GM12891 (cell line): ENCODE data around the gene KIZ.

Experiments used
- PAX5 ChIP-seq: IDR thresholded peaks from 2 replicates; pipeline ENCODE4 v1.6.1; 2011; ENCODE audit warnings: low read length, moderate library complexity, mild to moderate bottlenecking; ENCODE audit not compliant: insufficient read depth, severe bottlenecking
- POLR2A ChIP-seq: IDR thresholded peaks from 2 replicates; pipeline ENCODE4 v1.6.1; 2011; ENCODE audit warnings: low read depth, low read length, control low read depth
- POLR2AphosphoS5 ChIP-seq: IDR thresholded peaks from 2 replicates; pipeline ENCODE4 v1.6.1; 2011; ENCODE audit warnings: low read depth, low read length, control low read depth
- POU2F2 ChIP-seq: IDR thresholded peaks from 2 replicates; pipeline ENCODE4 v1.6.1; 2011; ENCODE audit warnings: low read depth, mild to moderate bottlenecking, control low read depth, low read length, moderate library complexity
- SPI1 ChIP-seq: IDR thresholded peaks from 2 replicates; pipeline ENCODE4 v1.6.1; 2011; ENCODE audit warnings: low read depth, low read length, control low read depth
- TAF1 ChIP-seq: IDR thresholded peaks from 2 replicates; pipeline ENCODE4 v1.6.1; 2011; ENCODE audit warnings: low read depth, low read length, control low read depth

DNA sequence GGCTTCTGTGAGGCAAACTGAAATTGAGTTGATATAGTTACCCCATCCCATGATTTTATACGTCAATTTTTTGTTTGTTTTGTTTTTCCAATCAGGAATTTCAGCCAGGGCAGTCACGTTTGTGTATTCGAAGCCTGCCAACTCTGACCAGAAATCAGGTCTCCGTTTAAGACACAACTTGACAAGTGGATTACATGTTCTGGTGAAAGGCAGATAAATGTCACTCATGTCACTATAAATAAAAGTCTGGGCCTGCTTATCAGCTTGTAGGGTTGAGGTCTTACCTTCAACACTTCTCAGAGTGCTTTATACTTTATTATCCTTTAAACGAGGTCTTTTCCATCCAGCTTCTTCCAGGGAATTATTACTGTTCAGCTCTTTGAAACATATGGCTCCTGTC lies 168.9 kb downstream of the KIZ start:
- TF ChIP-seq POLR2A, result no peak
- no peak for TF ChIP-seq POLR2AphosphoS5
- no peak for TF ChIP-seq TAF1
- TF ChIP-seq SPI1, result no peak
- TF ChIP-seq PAX5, result no peak
- no peak for TF ChIP-seq POU2F2
